BJ (cell line): Measurements from ENCODE around the gene C2orf76. TPM values are rescaled to one million over a fixed set of nuclear protein-coding genes. Genes with fewer than 3 reads are reported as not detected.

ENCODE experiments used
- CTCF ChIA-PET: fragments of 350-600 bp; formaldehyde crosslinking; extraction: SDS; loops from one replicate; lab custom pipeline; 2021; ENCODE audit warnings: antibody characterized with exemption, inconsistent platforms; lab: Yijun Ruan, JAX
- POLR2A ChIA-PET: fragments of 300-600 bp; sonication (Branson Sonifier 250); formaldehyde crosslinking; extraction: SDS; loops from one replicate; lab custom pipeline; 2021; ENCODE audit warnings: antibody characterized with exemption; lab: Charles Lee
- DNase-seq: peaks from one replicate; pipeline ENCODE4 v3.0.0-alpha.2; 2011; ENCODE audit warnings: low read depth
- H3K27me3 ChIP-seq: 2 replicates; pipeline ENCODE4 v1.6.0; 2011; ENCODE audit warnings: low read length; ENCODE audit not compliant: control insufficient read depth, insufficient read depth
- H3K36me3 ChIP-seq: 2 replicates; pipeline ENCODE4 v1.5.1; 2011; ENCODE audit warnings: low read length; ENCODE audit not compliant: control insufficient read depth, insufficient read depth
- H3K4me3 ChIP-seq: 2 replicates; pipeline ENCODE4 v1.5.1; 2011; ENCODE audit warnings: low read depth, mild to moderate bottlenecking, control low read depth, low read length
- polyA plus RNA-seq: library from polyadenylated mRNA; depleted of rRNA; stranded (reverse); fragments of >200 nt; gene quantifications from 2 replicates; pipeline ENCODE4 v1.2.3, GENCODE V29; 2011
- TF ChIP-seq, protein P1 (sequence below): IDR thresholded peaks from 2 replicates; pipeline ENCODE4 v1.5.1; 2011; ENCODE audit warnings: low read depth, mild to moderate bottlenecking, control low read depth, inconsistent platforms, low read length, moderate library complexity; ENCODE audit not compliant: insufficient read depth

C2orf76 gene
- polyA plus RNA-seq, 1 experiment, result 7.0 TPM

DNA sequence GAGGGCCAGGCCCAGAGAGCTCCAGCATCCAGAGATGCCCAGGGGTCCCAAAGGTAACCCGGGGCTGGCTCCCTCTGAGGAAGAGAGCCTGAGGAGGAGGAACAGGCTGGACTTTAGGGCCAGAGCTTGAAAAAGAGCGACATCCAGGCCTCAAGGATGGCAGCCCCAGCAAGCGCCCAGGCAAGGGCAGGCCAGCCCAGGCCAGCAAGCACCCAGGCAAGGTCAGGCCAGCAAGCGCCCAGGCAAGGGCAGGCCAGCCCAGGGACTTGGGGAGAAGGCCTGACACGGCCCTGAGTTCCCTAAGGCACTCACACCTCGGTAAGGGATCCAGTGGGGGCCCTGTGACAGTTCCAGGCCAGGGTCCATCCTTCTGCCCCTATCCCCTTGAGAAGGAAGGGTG, 30.6 kb upstream of the C2orf76 start:
- DNase-seq, result no peak
- ChIA-PET CTCF (no interaction called here), POLR2A (no interaction called here)
- TF ChIP-seq, protein P1, sequence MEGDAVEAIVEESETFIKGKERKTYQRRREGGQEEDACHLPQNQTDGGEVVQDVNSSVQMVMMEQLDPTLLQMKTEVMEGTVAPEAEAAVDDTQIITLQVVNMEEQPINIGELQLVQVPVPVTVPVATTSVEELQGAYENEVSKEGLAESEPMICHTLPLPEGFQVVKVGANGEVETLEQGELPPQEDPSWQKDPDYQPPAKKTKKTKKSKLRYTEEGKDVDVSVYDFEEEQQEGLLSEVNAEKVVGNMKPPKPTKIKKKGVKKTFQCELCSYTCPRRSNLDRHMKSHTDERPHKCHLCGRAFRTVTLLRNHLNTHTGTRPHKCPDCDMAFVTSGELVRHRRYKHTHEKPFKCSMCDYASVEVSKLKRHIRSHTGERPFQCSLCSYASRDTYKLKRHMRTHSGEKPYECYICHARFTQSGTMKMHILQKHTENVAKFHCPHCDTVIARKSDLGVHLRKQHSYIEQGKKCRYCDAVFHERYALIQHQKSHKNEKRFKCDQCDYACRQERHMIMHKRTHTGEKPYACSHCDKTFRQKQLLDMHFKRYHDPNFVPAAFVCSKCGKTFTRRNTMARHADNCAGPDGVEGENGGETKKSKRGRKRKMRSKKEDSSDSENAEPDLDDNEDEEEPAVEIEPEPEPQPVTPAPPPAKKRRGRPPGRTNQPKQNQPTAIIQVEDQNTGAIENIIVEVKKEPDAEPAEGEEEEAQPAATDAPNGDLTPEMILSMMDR, result no peak
- Histone ChIP-seq H3K36me3 (no peaks in the 10 kb centered on the region), H3K27me3 (peaks cover 1% of the 10 kb centered on the region; the same call in 1 of the 2 replicates), H3K4me3 (no peak overlapping the region)

DNA sequence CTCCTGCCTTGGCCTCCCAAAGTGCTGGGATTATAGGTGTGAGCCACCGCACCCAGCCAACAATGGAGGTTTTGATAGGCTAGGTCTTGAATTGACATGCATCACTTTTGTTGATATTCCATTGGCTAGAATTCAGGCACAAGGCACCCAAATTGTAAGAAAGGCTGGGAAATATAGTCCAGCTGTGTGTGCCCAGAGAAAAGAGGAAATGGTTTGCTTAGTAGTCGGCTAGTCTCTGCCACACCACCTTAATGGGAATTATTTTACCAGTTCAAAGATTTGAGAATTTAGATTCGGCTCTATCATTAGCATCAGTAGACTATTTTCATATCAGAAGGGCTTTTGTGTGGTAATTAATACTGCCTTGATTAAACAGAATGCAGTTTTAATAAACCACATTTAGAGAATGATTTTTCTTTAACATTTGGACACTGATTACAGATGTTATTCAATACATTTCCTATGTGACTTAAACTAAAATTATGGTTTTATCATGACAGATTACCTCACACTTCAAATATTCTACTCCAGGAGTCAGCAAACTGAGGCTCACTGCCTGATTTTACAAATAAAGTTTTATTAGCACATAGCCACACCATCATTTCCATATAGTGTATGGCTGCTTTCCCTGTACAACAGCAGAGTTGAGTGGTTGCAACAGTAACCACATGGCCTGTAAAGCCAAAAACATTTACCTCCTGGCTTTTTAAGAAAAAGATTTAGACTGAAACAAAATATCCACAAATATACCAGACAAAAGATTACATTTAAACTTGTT, 27.5 kb upstream of the C2orf76 start:
- DNase-seq, result no peak
- ChIA-PET POLR2A (no interaction called here), CTCF (no interaction called here)
- Histone ChIP-seq H3K36me3 (no peaks in the 10 kb centered on the region), H3K4me3 (no peak overlapping the region), H3K27me3 (peaks cover 1% of the 10 kb centered on the region; the same call in 1 of the 2 replicates)
- TF ChIP-seq, protein P1, result no peak

DNA sequence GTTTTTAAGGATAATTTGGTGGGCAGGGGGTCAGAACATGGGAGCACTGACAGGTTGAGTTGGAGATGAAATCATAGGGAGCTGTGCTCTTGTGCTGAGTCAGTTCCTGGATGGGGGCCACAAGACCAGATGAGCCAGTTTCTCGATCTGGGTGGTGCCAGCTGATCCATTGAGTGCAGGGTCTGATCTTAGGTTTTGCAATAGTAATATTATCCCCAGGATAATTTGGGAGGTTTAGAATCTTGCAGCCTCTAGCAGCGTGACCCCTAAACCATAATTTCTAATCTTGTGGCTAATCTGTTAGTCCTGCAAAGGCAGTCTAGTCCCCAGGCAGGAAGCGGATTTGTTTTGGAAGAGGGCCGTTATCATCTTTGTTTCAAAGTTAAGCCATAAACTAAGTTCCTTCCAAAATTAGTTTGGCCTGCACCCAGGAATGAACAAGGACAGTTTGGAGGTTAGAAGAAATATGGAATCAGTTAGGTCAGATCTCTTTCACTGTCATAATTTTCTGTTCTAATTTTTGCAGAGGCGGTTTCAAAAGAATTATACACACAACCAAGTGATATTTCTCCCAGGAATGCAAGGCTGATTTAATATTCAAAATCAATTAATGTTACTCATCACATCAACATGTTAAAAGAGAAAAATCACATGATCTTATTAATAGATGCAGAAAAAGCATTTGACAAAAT, 23.1 kb upstream of the C2orf76 start:
- DNase-seq, result no peak
- Histone ChIP-seq H3K36me3 (no peaks in the 10 kb centered on the region), H3K4me3 (no peak overlapping the region), H3K27me3 (0 out of 2 replicates have a peak, but pooled peaks cover 1% of the 10 kb centered on the region)
- CTCF ChIA-PET, result no interaction called here
- TF ChIP-seq, protein P1, result no peak
- POLR2A ChIA-PET, result no interaction called here

DNA sequence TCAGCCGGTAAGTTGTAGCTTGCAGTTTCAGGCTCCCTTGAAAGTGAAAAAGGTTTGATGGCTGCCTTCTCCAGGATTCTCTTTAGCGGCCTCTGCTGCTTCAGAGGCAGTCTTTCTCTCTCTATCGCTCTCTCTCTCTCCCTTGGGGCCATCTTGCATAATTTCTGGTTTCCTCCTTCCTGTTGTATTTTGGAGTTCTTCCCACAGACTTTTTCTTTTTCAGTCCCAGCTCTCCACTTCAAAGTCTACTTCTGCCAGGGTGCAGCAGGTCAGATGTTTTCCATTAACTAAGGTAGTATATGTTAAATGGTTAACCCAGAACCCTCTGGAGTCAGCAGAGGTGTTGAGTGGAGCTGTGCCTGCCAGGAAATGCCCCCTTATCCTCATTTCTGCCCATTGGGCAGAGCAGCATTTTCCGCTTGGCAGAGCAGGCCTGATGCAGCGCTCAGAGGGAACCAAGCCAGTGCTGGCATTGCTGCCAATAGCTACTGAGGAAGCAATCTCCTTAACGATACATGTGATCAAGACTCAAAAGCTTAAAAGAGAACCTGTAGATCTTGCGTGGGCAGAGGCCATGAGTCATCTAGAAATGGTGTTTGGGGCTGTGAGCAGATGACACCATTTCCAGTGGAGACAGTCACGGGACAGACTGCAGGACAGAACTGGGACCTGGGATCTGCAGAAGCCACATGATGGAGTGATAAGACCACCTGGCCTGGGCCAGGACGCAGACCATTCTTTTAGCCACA, 20.9 kb upstream of the C2orf76 start:
- TF ChIP-seq, protein P1, result peak; percentile 35
- no peak overlapping the region for H3K4me3 ChIP-seq
- H3K27me3 ChIP-seq, result peaks cover 3% of the 10 kb centered on the region
- POLR2A ChIA-PET, result no interaction called here
- DNase-seq, result no peak
- CTCF ChIA-PET, result interaction anchor here (1.0 to 1.1 kb wide), 2 partner anchors 53 to 89 kb away, joined by 3 read pairs; no protein-coding TSS in a partner anchor
- H3K36me3 ChIP-seq, result no peaks in the 10 kb centered on the region

DNA sequence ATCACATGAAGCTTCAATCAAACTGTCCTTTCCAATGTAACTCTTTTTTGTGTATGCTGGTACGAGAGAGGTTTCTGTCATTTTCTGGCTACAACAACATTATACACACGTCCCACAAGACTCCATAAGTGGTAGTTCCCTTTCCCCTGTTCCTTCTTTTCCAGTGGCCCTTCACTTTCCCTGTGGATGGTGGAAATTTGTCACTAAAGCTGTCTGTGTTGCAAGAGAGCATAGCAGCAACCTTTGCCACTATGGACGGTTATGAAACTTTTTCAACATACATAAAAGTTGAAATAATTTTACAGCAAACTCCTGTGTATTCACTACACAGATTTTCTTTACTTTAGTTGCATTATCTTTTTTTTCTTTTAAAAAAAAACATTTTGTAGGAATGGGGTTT, 18.8 kb upstream of the C2orf76 start:
- Histone ChIP-seq H3K27me3 (peaks cover 1% of the 10 kb centered on the region), H3K4me3 (no peak overlapping the region), H3K36me3 (no peaks in the 10 kb centered on the region)
- ChIA-PET POLR2A (no interaction called here), CTCF (no interaction called here)
- no peak for DNase-seq
- TF ChIP-seq, protein P1, result no peak
